D721Med (cell line): Measurements from ENCODE around the gene PPOX.

Experiments
- DNase-seq: peaks from one replicate; pipeline ENCODE4 v3.0.0; 2011; ENCODE audit warnings: low spot score; ENCODE audit not compliant: insufficient read length
- FAIRE-seq: peaks from 2 replicates; lab custom pipeline; 2011; peaks lifted over from hg19 to GRCh38; lab: Jason Lieb, UNC
- TF ChIP-seq, protein P1 (sequence below): IDR thresholded peaks from 2 replicates; pipeline ENCODE4 v1.5.1; 2012; ENCODE audit warnings: mild to moderate bottlenecking, control low read depth; ENCODE audit not compliant: insufficient read depth; ENCODE audit errors: missing control alignments

PPOX gene

GRCh38 chr1:161187311-161187710, 21.1 kb downstream of the PPOX start:
- DNase-seq: no peak
- TF ChIP-seq, protein P1, sequence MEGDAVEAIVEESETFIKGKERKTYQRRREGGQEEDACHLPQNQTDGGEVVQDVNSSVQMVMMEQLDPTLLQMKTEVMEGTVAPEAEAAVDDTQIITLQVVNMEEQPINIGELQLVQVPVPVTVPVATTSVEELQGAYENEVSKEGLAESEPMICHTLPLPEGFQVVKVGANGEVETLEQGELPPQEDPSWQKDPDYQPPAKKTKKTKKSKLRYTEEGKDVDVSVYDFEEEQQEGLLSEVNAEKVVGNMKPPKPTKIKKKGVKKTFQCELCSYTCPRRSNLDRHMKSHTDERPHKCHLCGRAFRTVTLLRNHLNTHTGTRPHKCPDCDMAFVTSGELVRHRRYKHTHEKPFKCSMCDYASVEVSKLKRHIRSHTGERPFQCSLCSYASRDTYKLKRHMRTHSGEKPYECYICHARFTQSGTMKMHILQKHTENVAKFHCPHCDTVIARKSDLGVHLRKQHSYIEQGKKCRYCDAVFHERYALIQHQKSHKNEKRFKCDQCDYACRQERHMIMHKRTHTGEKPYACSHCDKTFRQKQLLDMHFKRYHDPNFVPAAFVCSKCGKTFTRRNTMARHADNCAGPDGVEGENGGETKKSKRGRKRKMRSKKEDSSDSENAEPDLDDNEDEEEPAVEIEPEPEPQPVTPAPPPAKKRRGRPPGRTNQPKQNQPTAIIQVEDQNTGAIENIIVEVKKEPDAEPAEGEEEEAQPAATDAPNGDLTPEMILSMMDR: no peak
- no peak for FAIRE-seq

- FAIRE-seq: no peak
- TF ChIP-seq, protein P1: no peak
- DNase-seq: no peak
These were observed 22.2 kb downstream of the PPOX start for GRCh38 chr1:161188381-161188780.

GRCh38 chr1:161189036-161189435, 22.8 kb downstream of the PPOX start:
- TF ChIP-seq, protein P1: no peak
- DNase-seq: no peak

GRCh38 chr1:161190962-161191521, 24.8 kb downstream of the PPOX start:
- no peak for DNase-seq
- FAIRE-seq: no peak

More at GRCh38 chr1:161189036-161189435, 22.8 kb downstream of the PPOX start:
- FAIRE-seq: no peak

GRCh38 chr1:161191971-161192370, 25.7 kb downstream of the PPOX start:
- DNase-seq (no peak), FAIRE-seq (no peak)
- TF ChIP-seq, protein P1: no peak

More at GRCh38 chr1:161190962-161191521, 24.8 kb downstream of the PPOX start:
- TF ChIP-seq, protein P1: no peak

DNA sequence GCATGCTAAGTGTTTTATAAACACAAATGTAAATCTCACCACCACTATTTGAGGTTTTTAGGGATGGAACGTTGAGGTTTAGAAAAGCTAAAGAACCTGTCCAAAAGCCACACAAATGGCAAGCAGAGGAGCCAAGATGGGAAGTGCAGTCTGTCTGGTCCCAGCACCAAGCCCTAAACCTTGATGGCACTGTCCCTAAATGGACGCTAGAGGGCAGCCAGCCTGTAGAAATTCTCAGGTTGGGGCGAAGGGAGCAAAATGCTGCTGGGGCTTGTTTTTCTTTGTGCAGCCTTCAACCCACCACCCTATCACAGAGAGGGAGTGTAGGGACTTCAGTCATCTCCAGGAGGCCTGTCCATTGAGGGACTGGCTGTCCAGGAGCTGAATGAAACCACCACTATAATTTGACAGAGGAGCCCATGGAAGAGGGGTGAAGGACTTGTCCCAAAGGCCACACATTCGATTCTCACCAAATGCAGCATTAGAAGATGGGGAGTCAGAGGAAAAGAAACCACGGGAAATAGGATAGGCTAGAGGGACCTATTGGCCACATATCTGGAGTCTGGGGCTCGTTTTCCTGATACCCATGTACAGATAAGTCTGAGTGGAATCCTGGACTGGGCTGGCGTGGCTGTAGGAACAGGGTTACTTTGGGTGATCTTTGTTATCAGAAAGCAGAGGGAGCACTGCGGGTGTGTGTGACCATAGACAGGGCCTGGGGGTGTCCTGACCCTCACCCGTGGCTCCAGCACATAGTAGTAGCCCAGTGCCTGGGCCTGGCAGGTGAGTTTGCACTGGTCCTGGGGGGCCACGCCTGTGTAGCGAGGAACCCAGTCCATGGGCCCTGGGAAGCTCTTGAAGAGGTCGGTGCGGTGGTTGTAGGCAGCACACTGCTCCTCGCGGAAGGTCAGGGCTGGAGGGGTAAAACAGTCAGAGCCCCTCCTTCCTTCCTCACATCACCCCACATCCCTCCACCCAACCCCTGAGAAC, 26.5 kb downstream of the PPOX start:
- DNase-seq: peak; percentile 90
- peak; percentile 80 for FAIRE-seq
- TF ChIP-seq, protein P1: peak; percentile 99
